ENCODE measurements around the gene EPHX1.

DNA sequence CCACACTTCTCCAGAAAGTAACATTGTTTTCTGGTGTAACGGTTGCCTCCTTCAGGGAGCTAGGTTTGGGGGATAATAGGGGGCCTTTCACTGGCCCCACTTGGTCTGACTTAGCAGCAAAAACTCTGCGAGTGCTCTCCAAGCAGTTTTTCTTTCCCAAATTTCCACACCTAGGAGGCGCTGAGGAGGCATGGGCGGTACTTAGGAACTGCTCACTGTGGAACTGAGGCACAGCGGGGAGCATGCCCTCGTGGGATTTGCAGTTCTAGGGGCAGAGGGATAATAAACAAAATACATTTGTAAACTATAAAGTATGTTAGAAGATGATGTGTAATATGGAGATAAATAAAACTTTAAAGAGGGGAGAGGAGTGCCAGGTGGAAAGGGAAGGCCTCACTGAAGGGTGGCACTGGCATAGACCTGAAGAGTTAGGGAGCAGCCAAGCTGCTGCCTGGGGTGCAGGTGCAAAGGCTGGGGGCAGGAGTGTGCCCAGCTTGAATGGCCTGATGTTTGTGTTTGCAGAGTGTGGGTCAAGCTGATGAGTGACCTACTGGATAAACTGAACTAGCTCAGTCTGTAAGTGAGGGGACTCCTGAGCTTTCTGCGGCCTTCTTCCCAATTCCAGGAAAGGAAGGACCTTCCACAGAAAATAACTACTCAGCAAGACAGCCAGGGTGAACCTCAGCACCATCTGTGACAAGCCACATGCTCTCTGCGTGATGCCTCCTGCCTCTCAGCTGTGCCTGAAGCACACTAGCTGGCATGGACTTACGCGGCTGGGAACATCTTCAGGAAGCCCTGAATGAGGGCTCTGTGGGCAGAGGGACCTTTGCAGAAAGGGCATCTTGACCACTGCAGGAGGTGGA is 1.9 kb downstream of the EPHX1 start:
- TF ChIP-seq SIN3A (IDR thresholded peaks at IDR 0.05; ENCODE audit: borderline replicate concordance, insufficient read depth, low read length) (no peak), TAF1 (IDR thresholded peaks at IDR 0.05; ENCODE audit: borderline replicate concordance, insufficient read depth, low read length) (no peak), POLR2AphosphoS5 (IDR thresholded peaks at IDR 0.05; ENCODE audit: low read depth, low read length) (no peak)
